K562 (cell line): Measurements from ENCODE around the gene RASIP1. TPM values are rescaled to one million over a fixed set of nuclear protein-coding genes. Genes with fewer than 3 reads are reported as not detected.

Source experiments
- ATAC-seq: fragments of 200-7000 bp; cut with Tn5 transposase; 3 replicates; pipeline ENCODE4 v1.9.1; 2020; ENCODE audit warnings: moderate library complexity
- BruUV-seq: library from RNA; stranded (reverse); fragments of 400-500 nt; replicated peaks from 2 replicates; lab custom pipeline; 2021; lab: Mats Ljungman, UMichigan
- CTCF ChIA-PET: fragments of 300-600 bp; formaldehyde crosslinking; extraction: SDS; loops from one replicate; lab custom pipeline; 2021; ENCODE audit warnings: low intra/inter-chr PET ratio; lab: Yijun Ruan, JAX
- POLR2A ChIA-PET: fragments of 300-600, 350-650 bp; sonication (Branson Sonifier 250); formaldehyde crosslinking; extraction: SDS; loops from one replicate; lab custom pipeline; 2021; ENCODE audit warnings: antibody characterized with exemption, inconsistent platforms; lab: Yijun Ruan, JAX
- DNase-seq, 4 experiments: peaks; one replicate each; pipeline versions ENCODE4 v3.0.0 to v3.0.0-alpha.2; 2011 to 2018; ENCODE audit warnings: low spot score in 3 of 4, mixed read lengths in 3 of 4; ENCODE audit errors: extremely low read depth in 1 of 4
- FAIRE-seq: peaks from 2 replicates; lab custom pipeline; 2011; peaks lifted over from hg19 to GRCh38; lab: Jason Lieb, UNC
- H2AFZ ChIP-seq: 2 replicates; pipeline ENCODE4 v1.6.0; 2011; ENCODE audit warnings: low read depth, low read length, control low read depth, inconsistent platforms
- H3K27ac ChIP-seq: fragments of 200-600 bp; 3 replicates; pipeline ENCODE4 v1.8.0; 2011; ENCODE audit warnings: low read depth, mild to moderate bottlenecking, control low read depth, inconsistent platforms, low read length, moderate library complexity, mixed read lengths; ENCODE audit errors: extremely low read depth
- H3K27me3 ChIP-seq, 2 experiments: fragments of 300-600 bp in 1 of 2; 2 replicates in 1 of 2; 3 replicates in 1 of 2; pipeline versions ENCODE4 v1.6.0 to v1.8.0; 2011; ENCODE audit warnings: inconsistent platforms in 2 of 2, low read length in 2 of 2, mild to moderate bottlenecking in 1 of 2, mixed read lengths in 1 of 2, moderate library complexity in 1 of 2; ENCODE audit not compliant: control insufficient read depth in 2 of 2, insufficient read depth in 2 of 2
- H3K36me3 ChIP-seq: fragments of 300-600 bp; 3 replicates; pipeline ENCODE4 v1.8.0; 2011; ENCODE audit warnings: mild to moderate bottlenecking, low read length, inconsistent platforms; ENCODE audit not compliant: control insufficient read depth, insufficient read depth
- H3K4me1 ChIP-seq, 2 experiments: fragments of 200-600 bp in 1 of 2; replicated peaks in 1 of 2; 2 replicates in 1 of 2; 3 replicates in 1 of 2; pipeline versions ENCODE4 v1.5.1 to v1.8.0; 2011; ENCODE audit warnings: inconsistent platforms in 2 of 2, low read length in 2 of 2, mild to moderate bottlenecking in 1 of 2, mixed read lengths in 1 of 2, moderate library complexity in 1 of 2; ENCODE audit not compliant: control insufficient read depth in 2 of 2, insufficient read depth in 2 of 2
- H3K4me2 ChIP-seq: 2 replicates; pipeline ENCODE4 v1.6.1; 2011; ENCODE audit warnings: low read length, control low read depth, inconsistent platforms, mixed read lengths; ENCODE audit not compliant: insufficient read depth
- H3K4me3 ChIP-seq: fragments of 200-600 bp; sonication (generic), shearing (Covaris generic); 2 replicates; pipeline ENCODE4 v1.5.1; 2016; ENCODE audit warnings: control low read depth, inconsistent platforms
- H3K79me2 ChIP-seq: fragments of 200-600 bp; 3 replicates; pipeline ENCODE4 v1.8.0; 2011; ENCODE audit warnings: low read length, inconsistent platforms; ENCODE audit not compliant: control insufficient read depth, insufficient read depth
- H3K9ac ChIP-seq, 2 experiments: 2 replicates each; pipeline versions ENCODE4 v1.6.0 to v1.6.1; 2011; ENCODE audit warnings: low read depth in 2 of 2, low read length in 2 of 2, control low read depth in 1 of 2, inconsistent platforms in 1 of 2, mild to moderate bottlenecking in 1 of 2, mixed read lengths in 1 of 2; ENCODE audit not compliant: insufficient read depth in 1 of 2
- H3K9me1 ChIP-seq: one replicate; pipeline ENCODE4 v1.6.0; 2011; ENCODE audit warnings: inconsistent platforms, mild to moderate bottlenecking, low read length, moderate library complexity; ENCODE audit not compliant: control insufficient read depth, insufficient read depth
- H3K9me3 ChIP-seq: replicated peaks from 2 replicates; pipeline ENCODE4 v1.5.1; 2011; ENCODE audit warnings: low read depth, low read length, inconsistent platforms; ENCODE audit not compliant: control insufficient read depth, insufficient read depth
- H4K20me1 ChIP-seq: replicated peaks from 2 replicates; pipeline ENCODE4 v1.6.1; 2011; ENCODE audit warnings: low read length, inconsistent platforms, mixed read lengths; ENCODE audit not compliant: control insufficient read depth, insufficient read depth
- BHLHE40 ChIP-seq: IDR thresholded peaks from 2 replicates; pipeline ENCODE4 v1.6.1; 2011; ENCODE audit warnings: low read length, improper control_type of control experiment
- CC2D1A ChIP-seq: fragments of 450-650 bp; IDR thresholded peaks from 2 replicates; pipeline ENCODE4 v1.6.1; 2017; ENCODE audit warnings: mild to moderate bottlenecking
- CTBP1 ChIP-seq: fragments of 450-650 bp; IDR thresholded peaks from 2 replicates; pipeline ENCODE4 v1.6.1; 2016; ENCODE audit warnings: borderline replicate concordance
- KLF16 ChIP-seq: IDR thresholded peaks from 2 replicates; pipeline ENCODE4 v1.6.1; 2016; ENCODE audit warnings: antibody characterized with exemption
- RAD21 ChIP-seq, 2 experiments: fragments of 250-450 bp in 1 of 2; fragments of 450-650 bp in 1 of 2; sonication (Bioruptor Pico) in 1 of 2; formaldehyde crosslinking in 1 of 2; IDR thresholded peaks in 1 of 2; conservative IDR thresholded peaks in 1 of 2; 2 replicates each; pipeline versions ENCODE4 v1.4.0 to v1.8.0; 2020 to 2022; ENCODE audit warnings: mild to moderate bottlenecking in 2 of 2, moderate library complexity in 1 of 2
- TBL1XR1 ChIP-seq, 2 experiments: IDR thresholded peaks; 2 replicates each; pipeline ENCODE4 v1.6.1; 2012; ENCODE audit warnings: improper control_type of control experiment in 2 of 2, low read length in 2 of 2, mild to moderate bottlenecking in 1 of 2
- ZBTB9 ChIP-seq: fragments of 450-650 bp; formaldehyde crosslinking; IDR thresholded peaks from 2 replicates; pipeline ENCODE4 v1.4.0; 2020; ENCODE audit warnings: mild to moderate bottlenecking, moderate library complexity
- ZNF592 ChIP-seq: fragments of 450-650 bp; IDR thresholded peaks from 2 replicates; pipeline ENCODE4 v1.6.1; 2017; ENCODE audit warnings: antibody characterized with exemption, mild to moderate bottlenecking
- WGBS: fragments of 100-300 bp; shearing (Covaris generic); methylation state at CpG from one replicate; pipeline ENCODE4 v1.1.6; 2016; ENCODE audit warnings: low coverage, mixed read lengths; ENCODE audit not compliant: insufficient coverage; ENCODE audit errors: missing lambda C conversion rate; 5-methylcytosine and 5-hydroxymethylcytosine counted together
- in situ Hi-C: fragments of 300-500 bp; cut with MboI; formaldehyde crosslinking; loops from 4 replicates; pipeline ENCODE4 v1.15.0; 2018; ENCODE audit warnings: inconsistent platforms, mixed read lengths
- intact Hi-C: fragments of 100-400 bp; cut with micrococcal nuclease; formaldehyde crosslinking; loops from 2 replicates; pipeline ENCODE4 v1.14.2; 2022
- polyA plus RNA-seq, 8 experiments: library from polyadenylated mRNA; depleted of rRNA in 4 of 8; stranded (reverse) in 5 of 8; unstranded in 3 of 8; fragments of >200 nt; fragmentation: Nextera tagmentation in 2 of 8; fragmentation: Illumina TruSeq in 1 of 8; extraction: Ambion mirVana in 2 of 8; extraction: Trizol in 1 of 8; gene quantifications; 2 replicates each; pipeline versions ENCODE4 v1.2.1 to v1.2.3, GENCODE V29; 2011 to 2014; ENCODE audit warnings: inconsistent platforms in 1 of 8, missing spikeins in 1 of 8
- total RNA-seq, 7 experiments: library from RNA; depleted of rRNA in 6 of 7; stranded (reverse); fragments of >200 nt in 6 of 7; fragmentation: Illumina TruSeq in 2 of 7; extraction: Trizol in 2 of 7; gene quantifications; 2 replicates each; pipeline versions ENCODE4 v1.2.1 to v1.2.3, GENCODE V29; 2011 to 2021; ENCODE audit warnings: low replicate concordance in 1 of 7
- TF ChIP-seq, protein P1 (sequence below): fragments of 450-650 bp; IDR thresholded peaks from 2 replicates; pipeline ENCODE4 v1.6.1; 2016; ENCODE audit warnings: low read depth, mild to moderate bottlenecking, moderate library complexity
- TF ChIP-seq, protein P2 (sequence below): sonication (generic); IDR thresholded peaks from 2 replicates; pipeline ENCODE4 v1.6.1; 2016
- TF ChIP-seq, protein P3 (sequence below): sonication (generic); formaldehyde crosslinking; IDR thresholded peaks from 2 replicates; pipeline ENCODE4 v1.8.1; 2023; ENCODE audit warnings: mild to moderate bottlenecking, missing genetic modification reagents

Gene RASIP1
- total and polyA plus RNA-seq, 9 of the 15 experiments (the other 6 are each of a cell fraction or from before 2014, with no cell fraction given), result 0.20 to 4.7 (median 1.5) TPM

GRCh38 chr19:48784527-48784926 lies 44.1 kb upstream of the RASIP1 start:
- ChIA-PET CTCF (interaction anchor here (0.6 to 2.0 kb wide), 4 partner anchors 109 to 138 kb away, joined by 5 to 16 read pairs (median 6); partner anchors contain the start of gene CA11), POLR2A (interaction anchor here (0.7 to 2.5 kb wide), 11 partner anchors 11 to 182 kb away, joined by 3 to 7 read pairs (median 4); partner anchors contain the start of genes FAM83E, IZUMO1, PPP1R15A and RPL18)
- Histone ChIP-seq H3K27me3 (no peaks in the 10 kb centered on the region), H3K27ac (no peak overlapping the region; the same call in 2 of the 3 replicates), H3K4me3 (no peak overlapping the region), H3K4me1 (peaks cover 24 to 34% of the 10 kb centered on the region in 2 experiments), H3K79me2 (no peaks in the 10 kb centered on the region), H4K20me1 (no peaks in the 10 kb centered on the region), H3K36me3 (no peaks in the 10 kb centered on the region), H2AFZ (peak overlapping the region; percentile 79), H3K9me1 (no peaks in the 10 kb centered on the region), H3K9ac (peak overlapping the region; percentile 10 to 38; a peak in 2 of 4 replicates), H3K9me3 (no peaks in the 10 kb centered on the region), H3K4me2 (peak overlapping the region; percentile 27; the same call in 1 of the 2 replicates)
- BruUV-seq, result no TSS peak
- ATAC-seq (peak; percentile 82), FAIRE-seq (peak; percentile 59), DNase-seq (peak; percentile 10 to 78 (median 35))
- intact Hi-C loops (loop anchor here (1.0 to 10.0 kb wide), 4 partner anchors 109 to 440 kb away; partner anchors contain the start of gene CA11), in situ Hi-C loops (loop anchor here (5.0 kb wide), 1 partner anchor 137 kb away; the partner anchor contains the start of gene CA11)
- WGBS, result 20% methylated on average over 5 of the region's 5 CpGs
- TF ChIP-seq RAD21 (CRISPR knock-in tag; conservative IDR thresholded peaks at IDR 0.05 in 1 of 2, IDR thresholded peaks at IDR 0.05 in 1 of 2) (peak; percentile 97 to 99), CC2D1A (peak; percentile 89), ZBTB9 (CRISPR knock-in tag) (0 out of 2 replicates have a peak, but pooled peaks have one; percentile 21), ZNF592 (peak; percentile 80), CTBP1 (peak; percentile 64; the same call in 1 of the 2 replicates), KLF16 (peak; percentile 40; the same call in 1 of the 2 replicates), TBL1XR1 (IDR thresholded peaks at IDR 0.05; ENCODE audit: low read length in 2 of 2) (peak in 1 of 2 experiments; percentile 34; a peak in 1 of 4 replicates), BHLHE40 (peak; percentile 71)
- TF ChIP-seq, protein P1, sequence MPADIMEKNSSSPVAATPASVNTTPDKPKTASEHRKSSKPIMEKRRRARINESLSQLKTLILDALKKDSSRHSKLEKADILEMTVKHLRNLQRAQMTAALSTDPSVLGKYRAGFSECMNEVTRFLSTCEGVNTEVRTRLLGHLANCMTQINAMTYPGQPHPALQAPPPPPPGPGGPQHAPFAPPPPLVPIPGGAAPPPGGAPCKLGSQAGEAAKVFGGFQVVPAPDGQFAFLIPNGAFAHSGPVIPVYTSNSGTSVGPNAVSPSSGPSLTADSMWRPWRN, result no peak
- TF ChIP-seq, protein P2, sequence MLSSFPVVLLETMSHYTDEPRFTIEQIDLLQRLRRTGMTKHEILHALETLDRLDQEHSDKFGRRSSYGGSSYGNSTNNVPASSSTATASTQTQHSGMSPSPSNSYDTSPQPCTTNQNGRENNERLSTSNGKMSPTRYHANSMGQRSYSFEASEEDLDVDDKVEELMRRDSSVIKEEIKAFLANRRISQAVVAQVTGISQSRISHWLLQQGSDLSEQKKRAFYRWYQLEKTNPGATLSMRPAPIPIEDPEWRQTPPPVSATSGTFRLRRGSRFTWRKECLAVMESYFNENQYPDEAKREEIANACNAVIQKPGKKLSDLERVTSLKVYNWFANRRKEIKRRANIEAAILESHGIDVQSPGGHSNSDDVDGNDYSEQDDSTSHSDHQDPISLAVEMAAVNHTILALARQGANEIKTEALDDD, result peak; percentile 74
- TF ChIP-seq, protein P3, sequence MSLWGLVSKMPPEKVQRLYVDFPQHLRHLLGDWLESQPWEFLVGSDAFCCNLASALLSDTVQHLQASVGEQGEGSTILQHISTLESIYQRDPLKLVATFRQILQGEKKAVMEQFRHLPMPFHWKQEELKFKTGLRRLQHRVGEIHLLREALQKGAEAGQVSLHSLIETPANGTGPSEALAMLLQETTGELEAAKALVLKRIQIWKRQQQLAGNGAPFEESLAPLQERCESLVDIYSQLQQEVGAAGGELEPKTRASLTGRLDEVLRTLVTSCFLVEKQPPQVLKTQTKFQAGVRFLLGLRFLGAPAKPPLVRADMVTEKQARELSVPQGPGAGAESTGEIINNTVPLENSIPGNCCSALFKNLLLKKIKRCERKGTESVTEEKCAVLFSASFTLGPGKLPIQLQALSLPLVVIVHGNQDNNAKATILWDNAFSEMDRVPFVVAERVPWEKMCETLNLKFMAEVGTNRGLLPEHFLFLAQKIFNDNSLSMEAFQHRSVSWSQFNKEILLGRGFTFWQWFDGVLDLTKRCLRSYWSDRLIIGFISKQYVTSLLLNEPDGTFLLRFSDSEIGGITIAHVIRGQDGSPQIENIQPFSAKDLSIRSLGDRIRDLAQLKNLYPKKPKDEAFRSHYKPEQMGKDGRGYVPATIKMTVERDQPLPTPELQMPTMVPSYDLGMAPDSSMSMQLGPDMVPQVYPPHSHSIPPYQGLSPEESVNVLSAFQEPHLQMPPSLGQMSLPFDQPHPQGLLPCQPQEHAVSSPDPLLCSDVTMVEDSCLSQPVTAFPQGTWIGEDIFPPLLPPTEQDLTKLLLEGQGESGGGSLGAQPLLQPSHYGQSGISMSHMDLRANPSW (CRISPR knock-in tag), result no peak
